GM18870 (cell line): ENCODE data around the gene SIL1.

Source experiments
- ATAC-seq: cut with Tn5 transposase; IDR thresholded peaks from one replicate; pipeline ENCODE4 v1.9.1; 2021; ENCODE audit warnings: moderate library complexity; ENCODE audit not compliant: unreplicated experiment

SIL1 gene

GRCh38 chr5:138947780-138948179 lies 250.4 kb downstream of the SIL1 start:
- no peak for ATAC-seq

GRCh38 chr5:138946831-138947560 lies 251.2 kb downstream of the SIL1 start:
- ATAC-seq, result no peak

GRCh38 chr5:138946241-138946623 lies 251.9 kb downstream of the SIL1 start:
- no peak for ATAC-seq

GRCh38 chr5:138945421-138946240 lies 252.5 kb downstream of the SIL1 start:
- ATAC-seq, result no peak

GRCh38 chr5:138944527-138945322 lies 253.4 kb downstream of the SIL1 start:
- ATAC-seq, result no peak

GRCh38 chr5:138943599-138944173 lies 254.5 kb downstream of the SIL1 start:
- no peak for ATAC-seq

- ATAC-seq, result no peak
Observed at GRCh38 chr5:138942861-138943260, 255.3 kb downstream of the SIL1 start.

GRCh38 chr5:138942066-138942465 lies 256.1 kb downstream of the SIL1 start:
- ATAC-seq, result no peak

- no peak for ATAC-seq
Observed at GRCh38 chr5:138938526-138938925, 259.6 kb downstream of the SIL1 start.

- ATAC-seq, result no peak
Observed at GRCh38 chr5:138937392-138938387, 260.5 kb downstream of the SIL1 start.

GRCh38 chr5:138936968-138937345 lies 261.2 kb downstream of the SIL1 start:
- ATAC-seq, result no peak

- ATAC-seq, result no peak
Observed at GRCh38 chr5:138936225-138936967, 261.8 kb downstream of the SIL1 start.

GRCh38 chr5:138935466-138935865 lies 262.7 kb downstream of the SIL1 start:
- no peak for ATAC-seq

GRCh38 chr5:138934971-138935370 lies 263.2 kb downstream of the SIL1 start:
- ATAC-seq, result no peak

GRCh38 chr5:138933522-138934290 lies 264.5 kb downstream of the SIL1 start:
- ATAC-seq, result no peak

GRCh38 chr5:138932171-138932810 lies 265.9 kb downstream of the SIL1 start:
- ATAC-seq, result no peak

- ATAC-seq, result no peak
Observed at GRCh38 chr5:138930371-138931097, 267.6 kb downstream of the SIL1 start.
